Astrocyte (in vitro differentiated cells and primary cell): Measurements from ENCODE around the gene TTLL8.
A peak's percentile ranks its signal among the peaks of the same experiment; 100 is the strongest.

Experiments
- CTCF ChIP-seq: IDR thresholded peaks from 2 replicates; pipeline ENCODE4 v1.5.1; 2011; ENCODE audit warnings: low read depth, mild to moderate bottlenecking, inconsistent platforms, low read length, moderate library complexity; ENCODE audit not compliant: insufficient read depth
- EZH2 ChIP-seq: IDR thresholded peaks from 2 replicates; pipeline ENCODE4 v1.6.1; 2012; ENCODE audit warnings: mild to moderate bottlenecking, low read length, inconsistent platforms; ENCODE audit not compliant: insufficient read depth

GRCh38 chr22:50030297-50031188, 27.6 kb downstream of the TTLL8 start:
- TF ChIP-seq CTCF, result peak; percentile 20
- no peak for TF ChIP-seq EZH2
